NCI-H146 (cell line): ENCODE results near the gene RSRC1.
"Not testable (repeated sequence)": the region's sequence is repeated elsewhere in the genome, so short reads cannot be mapped to it uniquely, and the experiment has no call there.

Experiments
- DNase-seq: peaks from one replicate; lab custom pipeline; 2025; lab: John Stamatoyannopoulos, UW

RSRC1 gene

DNA sequence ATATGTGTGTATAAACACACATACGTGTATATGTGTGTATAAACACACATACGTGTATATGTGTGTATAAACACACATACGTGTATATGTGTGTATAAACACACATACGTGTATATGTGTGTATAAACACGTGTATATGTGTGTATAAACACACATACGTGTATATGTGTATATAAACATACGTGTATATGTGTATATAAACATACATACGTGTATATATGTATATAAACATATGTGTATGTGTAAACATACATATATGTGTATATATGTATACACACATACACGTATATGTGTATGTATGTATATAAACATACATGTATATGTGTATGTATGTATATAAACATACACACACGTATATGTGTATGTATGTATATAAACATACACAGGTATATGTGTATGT, 119.1 kb downstream of the RSRC1 start:
- not testable (repeated sequence) for DNase-seq

DNA sequence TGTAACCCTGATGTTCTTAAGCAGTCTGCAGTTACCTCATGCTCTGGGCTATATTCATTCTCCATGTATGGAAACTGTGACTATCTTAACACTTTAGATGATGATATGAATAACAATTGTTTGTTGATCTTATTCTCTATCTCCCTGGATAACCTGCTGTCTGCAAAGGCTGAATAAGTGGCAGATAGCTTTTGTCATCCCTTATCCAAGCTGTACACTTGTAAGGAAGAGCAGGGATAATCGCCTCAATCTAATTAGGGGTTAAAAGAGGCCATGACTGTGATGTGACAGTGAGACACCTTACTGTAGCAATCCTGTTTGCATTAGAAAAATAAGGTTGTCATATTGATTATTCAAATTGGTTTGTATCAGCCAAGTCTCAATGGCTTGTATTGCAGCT, 123.9 kb downstream of the RSRC1 start:
- peak; percentile 36 for DNase-seq

DNA sequence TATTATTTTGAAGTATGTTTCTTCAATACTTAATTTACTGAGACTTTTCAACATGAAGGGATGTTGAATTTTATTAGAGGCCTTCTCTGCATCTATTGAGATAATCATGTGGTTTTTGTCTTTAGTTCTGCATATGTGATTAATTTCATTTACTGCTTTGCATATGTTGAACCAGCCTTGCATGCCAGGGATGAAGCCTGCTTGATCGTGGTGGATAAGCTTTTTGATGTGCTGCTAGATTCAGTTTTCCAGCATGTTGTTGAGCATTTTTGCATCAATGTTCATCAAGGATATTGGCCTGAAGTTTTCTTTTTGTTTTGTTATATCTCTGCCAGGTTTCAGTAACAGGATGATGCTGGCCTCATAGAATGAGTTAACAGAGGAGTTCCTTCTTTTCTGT, 134.4 kb downstream of the RSRC1 start:
- DNase-seq = no peak

DNA sequence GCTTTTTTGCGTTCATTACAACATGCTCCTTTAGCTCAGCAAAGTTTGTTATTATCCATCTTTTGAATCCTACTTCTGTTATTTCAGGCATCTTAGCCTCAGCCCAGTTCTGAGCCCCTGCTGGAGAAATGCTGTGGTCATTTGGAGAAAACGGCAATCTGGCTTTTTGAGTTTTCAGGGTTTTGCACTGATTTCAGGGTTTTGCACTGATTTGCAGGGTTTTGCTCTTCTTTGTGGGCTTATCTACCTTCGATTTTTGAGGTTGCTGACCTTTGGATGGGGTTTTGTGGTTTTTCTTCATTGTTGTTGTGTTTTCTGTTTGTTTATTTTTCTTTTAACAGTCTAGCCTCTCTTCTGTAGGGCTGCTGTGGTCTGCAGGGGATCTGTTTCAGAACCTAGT, 137.4 kb downstream of the RSRC1 start:
- DNase-seq = no peak

DNA sequence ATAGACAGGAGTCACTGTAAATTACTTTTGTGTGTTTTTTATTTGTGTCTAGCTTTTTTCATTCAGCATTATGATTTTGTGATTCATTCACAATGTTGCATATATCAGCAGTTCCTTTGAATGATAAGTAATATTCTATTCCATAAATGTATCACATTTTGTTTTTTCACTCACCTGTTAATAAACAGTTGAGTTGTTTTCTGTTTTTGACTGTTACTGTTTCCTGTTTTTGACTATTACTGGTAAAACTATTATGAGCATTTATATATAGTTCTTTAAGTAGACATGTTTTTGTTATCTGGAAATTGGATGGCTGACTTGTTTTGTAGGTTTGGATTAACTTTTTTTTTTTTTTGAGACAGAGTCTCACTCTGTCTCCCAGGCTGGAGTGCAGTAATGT, 138.4 kb downstream of the RSRC1 start:
- no peak for DNase-seq

DNA sequence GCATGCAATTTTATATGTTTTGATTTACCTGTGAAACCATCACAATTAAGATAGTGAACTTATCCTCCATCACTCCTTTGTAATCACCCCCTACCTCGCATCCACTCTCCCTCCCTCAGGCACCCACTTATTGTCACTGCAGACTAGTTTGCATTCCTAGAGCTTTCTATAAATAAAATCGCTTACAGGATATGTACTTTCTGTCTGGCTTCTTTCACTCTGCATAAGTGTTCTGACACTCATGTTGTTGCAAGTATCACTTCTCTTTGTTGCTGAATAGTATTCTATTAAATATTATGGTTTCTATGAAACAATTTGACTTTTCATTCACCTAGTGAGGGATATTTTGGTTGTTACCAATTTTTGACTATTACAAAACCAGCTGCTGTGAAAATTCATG, 139.3 kb downstream of the RSRC1 start:
- no peak for DNase-seq

DNA sequence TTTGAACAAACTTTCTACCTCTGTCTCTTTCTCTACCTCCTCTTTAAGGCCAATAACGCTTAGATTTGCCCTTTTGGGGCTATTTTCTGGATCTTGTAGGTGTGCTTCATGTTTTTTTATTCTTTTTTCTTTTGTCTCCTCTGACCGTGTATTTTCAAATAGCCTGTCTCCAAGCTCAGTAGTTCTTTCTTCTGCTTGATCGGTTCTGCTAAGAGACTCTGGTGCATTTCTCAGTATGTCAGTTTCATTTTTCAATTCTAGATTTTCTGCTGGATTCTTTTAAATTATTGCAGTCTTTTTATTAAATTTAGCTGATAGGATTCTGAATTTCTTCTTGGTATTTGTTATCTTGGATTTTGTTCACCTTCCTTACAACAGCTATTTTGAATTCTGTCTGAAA, 148.7 kb downstream of the RSRC1 start:
- DNase-seq = no peak

DNA sequence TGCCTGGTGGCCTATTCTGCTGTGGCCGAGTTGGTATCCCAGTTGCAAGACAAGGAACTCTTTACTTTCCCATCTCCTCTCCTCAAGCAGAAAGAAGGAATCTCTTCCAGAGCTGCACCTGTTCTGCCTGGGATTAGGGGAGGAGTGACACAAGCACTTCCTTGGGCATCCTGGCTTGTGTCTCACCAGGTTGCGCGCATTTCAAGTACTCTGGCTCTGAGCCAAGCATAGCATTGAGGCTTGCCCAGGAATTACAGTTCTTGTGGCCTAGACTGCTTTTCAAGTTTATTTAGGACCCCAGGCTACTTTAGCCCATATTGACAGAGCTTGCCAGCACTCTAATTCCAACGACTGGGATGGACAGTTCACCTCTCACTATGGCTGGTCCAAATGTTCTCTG, 150.5 kb downstream of the RSRC1 start:
- no peak for DNase-seq

DNA sequence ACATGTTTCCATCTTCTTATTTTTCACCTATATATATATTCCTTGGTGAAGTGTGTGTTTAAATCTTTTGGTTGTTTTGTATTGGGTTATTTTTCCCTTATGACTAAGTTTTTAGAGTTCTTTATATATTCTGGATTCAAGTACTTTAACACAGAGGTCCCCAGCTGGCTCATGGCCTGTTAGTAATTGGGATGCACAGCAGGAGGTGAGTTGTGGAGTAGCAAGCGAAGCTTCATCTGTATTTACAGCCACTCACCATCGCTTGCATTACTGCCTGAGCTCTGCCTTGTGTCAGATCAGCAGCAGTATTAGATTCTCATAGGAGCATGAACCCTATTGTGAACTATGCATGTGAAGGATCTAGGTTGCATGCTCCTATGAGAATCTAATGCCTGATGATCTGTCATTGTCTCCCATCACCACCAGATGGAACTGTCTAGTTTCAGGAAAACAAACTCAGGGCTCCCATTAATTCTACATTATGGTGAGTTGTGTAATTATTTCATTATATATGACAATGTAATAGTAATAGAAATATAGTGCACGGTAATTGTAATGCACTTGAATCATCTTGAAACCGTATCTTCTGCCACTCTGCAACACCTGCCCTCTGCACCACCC, 151.6 kb downstream of the RSRC1 start:
- peak; percentile 12 for DNase-seq

DNA sequence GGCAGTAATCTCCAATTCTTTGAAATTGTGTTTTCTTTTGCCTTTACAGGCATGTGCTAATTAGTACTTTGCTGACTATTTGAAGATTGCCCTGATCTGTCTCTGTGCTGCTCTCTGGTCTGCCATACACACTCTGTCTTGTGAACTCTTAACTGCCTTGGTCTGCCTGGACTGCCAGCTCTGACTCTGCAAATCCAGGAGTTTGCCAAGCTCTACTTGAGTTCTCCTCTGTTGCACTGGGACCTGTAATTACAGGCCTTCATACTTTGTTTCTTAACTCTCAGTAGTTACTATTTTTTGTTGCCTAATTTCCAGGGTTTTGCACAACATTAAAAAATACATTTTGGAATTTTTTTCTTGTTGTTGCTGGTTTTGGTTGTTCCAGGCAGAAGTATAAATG, 155.0 kb downstream of the RSRC1 start:
- no peak for DNase-seq

DNA sequence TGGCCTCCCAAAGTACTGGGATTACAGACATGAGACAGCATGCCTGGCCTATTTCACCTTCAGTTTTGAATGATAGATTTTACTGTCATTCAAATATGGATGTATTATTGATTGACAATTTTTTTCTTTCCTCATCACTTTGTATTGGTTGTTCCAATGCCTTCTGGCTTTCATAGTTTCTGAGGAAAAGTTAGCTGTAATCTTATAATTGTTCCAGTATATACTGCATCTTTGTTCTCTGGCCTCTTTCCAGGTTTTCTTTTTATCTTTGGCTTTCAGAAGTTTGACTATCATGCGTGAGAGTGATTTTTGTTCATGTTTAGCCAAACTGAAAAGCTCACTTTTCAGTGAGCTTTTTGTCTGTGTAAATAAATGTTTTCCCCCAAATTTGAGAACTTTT, 157.1 kb downstream of the RSRC1 start:
- no peak for DNase-seq

DNA sequence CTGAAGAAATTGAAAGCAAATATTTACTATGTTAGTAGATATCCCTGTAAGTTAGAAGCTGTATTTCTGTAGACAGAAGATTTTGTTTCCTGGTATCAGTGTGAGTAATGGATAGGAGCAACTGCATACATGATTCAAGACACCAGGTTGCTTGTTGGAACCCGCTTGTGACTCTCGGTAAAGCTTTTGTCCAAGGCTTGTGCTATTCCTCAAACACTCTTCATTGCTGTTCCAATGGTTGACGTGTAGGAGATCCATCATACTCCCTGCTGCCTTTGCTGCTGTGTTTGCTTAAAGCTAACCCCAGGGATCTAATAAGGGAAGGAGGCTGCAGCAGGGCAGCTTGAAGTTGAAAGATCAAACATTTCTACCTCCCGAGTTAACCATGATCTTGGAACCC, 160.1 kb downstream of the RSRC1 start:
- DNase-seq = no peak

DNA sequence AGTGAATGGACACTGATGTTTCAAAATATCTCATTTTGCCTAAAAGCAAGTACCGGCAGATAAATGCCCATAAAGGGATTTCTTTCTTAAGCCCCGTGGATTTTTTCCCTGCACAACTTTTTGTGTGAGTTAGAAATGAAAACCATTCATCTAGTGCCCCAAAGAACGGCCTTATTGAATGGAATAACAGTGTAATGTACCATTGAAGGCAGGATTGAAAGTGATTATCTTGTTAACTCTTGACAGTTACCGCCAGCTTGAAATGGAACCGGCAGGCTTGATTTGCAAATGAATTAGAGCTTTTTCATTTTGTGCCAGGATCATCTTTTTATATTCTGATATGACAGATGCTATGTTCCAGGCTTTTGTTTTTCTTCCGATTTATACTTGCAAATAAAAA, 162.2 kb downstream of the RSRC1 start:
- no peak for DNase-seq

DNA sequence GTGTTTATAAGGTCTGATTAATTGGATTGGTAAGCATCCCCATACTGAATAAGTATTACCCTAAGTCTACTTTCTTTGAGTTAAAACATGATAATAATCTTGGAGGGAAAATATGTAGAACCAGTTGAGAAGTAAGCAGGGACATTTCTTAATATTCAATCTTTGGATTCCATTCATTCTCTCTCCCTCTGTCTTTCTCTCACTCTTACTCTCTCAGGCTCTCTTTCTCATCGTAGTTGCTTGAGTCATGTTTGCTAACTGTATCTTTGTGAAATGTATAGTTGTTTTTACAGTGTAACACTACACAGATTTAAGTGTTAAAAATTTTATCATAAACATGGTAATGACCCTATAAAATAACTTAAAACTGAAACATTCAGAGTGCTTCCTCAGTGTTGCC, 163.8 kb downstream of the RSRC1 start:
- no peak for DNase-seq

DNA sequence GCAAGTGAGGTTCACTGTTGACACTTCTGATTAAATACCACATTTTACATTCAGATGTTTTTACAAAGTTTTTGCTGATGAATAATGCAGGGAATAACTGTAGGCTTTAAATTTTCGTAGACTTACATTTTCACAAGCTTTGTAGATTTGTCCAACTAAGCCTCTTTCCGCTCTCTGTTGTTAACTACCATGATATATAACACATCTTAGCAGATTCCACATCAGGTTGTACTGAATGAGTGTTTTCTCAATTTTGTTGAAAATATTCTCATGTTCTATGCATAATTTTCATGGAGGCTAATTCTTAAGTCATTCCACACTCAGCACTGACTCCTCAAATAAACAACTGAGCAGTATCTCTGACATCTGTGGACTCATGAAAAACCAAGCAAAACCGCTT, 168.3 kb downstream of the RSRC1 start:
- no peak for DNase-seq

DNA sequence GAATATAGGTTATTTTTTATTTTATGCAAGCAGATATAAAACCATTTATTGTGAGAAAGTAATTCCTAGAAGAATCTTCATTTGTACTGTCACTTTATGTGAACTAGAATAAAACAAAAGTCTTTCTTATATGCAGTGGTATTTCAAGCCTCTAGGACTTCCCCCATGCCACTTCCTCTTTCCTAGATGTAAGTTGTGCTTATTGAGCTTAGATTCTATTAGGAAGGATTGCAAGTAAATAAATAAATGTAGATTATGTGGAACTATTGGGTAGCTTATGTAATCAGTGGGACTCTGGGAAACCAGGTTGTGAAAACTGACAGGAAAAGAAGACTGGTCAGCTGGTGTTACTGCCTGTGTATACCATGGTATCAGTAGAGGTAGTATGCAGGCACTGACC, 169.7 kb downstream of the RSRC1 start:
- DNase-seq = no peak

DNA sequence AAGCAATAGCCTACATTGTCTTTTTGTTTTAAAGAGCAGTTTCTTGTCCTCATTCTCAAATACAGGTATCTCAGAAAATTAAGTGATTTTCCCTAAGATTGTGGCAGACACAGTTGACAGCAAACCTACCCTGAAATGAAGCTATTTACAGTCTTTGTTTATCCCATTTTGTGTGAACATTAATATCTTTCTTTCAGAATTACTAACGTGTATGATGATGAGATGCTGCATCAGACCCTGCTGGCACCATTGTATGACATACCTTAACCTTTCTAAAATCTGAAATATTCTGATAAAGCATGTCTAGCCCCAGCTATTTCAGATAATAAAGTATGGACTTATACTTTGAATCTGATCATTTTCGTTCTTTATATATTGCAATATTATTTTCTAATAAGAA, 185.9 kb downstream of the RSRC1 start:
- DNase-seq = no peak

DNA sequence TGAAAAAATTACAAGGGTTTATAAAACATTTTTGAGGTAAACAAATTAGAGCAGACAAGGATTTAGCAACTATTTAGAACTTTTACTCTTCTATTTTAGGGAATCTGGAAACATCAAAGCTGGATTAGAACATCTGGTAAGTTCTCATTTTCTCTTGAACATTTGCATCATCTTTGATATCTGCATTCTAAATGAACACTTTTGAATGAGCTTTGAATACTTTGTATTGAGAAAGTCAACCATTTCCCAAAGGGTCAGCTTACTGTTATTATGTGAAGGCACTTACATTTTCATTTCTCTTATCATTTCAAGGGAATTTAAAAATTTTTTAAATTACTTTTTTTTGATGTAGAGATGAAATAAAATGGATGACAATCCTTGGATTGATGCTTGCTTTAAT, 188.1 kb downstream of the RSRC1 start:
- DNase-seq = no peak

DNA sequence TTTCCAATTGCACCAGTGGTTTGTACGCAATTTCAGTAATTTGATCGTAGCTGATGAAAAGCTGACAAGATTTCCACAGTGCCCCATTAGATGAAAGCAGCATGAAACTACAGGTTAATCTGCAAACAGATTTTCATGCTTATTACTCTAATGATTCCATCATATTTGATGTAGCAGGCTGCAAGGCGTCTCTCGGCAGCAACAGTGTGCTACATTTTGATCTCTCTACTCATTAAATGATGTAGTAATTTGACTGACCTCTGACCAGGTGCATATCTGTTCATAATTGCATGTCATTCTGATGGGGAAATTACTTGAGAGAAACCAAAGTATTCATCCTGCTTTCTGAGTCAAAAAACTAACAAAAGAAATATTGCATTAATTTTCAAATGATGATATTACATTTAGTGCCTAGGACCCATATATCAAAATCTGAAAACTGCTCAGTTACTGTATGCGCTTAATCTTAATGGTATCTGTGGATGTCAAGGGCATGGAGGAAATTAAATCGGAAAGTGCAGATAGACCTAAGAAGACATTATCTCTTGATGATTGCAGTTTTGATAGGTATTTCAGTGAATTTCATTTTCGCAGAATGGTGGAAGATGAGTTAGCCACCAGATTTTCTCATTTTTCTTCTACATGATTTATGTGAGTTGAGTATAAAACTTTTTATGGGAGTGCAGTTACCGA, 198.5 kb downstream of the RSRC1 start:
- no peak for DNase-seq

DNA sequence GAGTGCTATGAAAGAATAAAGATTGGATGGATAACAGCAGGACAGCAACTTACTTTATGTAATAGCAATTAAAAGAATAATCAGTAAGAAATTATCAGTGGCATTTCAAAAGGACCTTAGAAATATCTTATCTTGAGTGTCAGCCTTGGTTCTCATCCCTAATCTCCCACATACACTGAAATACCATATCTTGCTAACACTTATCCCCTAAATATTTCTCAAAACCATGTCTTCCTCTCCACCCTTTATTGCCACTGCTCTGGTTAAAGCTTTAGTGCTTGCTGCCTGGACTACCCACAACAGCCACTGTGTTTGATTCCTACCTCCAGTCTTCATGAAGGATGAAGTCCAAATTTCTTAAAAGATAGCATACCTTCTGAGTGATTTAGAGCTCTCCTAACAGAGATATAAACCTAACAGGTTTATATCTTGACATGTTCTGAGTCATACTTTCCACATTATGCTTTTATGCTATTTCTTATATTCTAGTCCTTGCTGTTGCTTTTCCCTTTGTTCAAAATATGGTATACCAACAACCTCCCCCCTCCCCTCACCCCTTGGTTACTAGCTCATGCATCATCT, 202.8 kb downstream of the RSRC1 start:
- no peak for DNase-seq

DNA sequence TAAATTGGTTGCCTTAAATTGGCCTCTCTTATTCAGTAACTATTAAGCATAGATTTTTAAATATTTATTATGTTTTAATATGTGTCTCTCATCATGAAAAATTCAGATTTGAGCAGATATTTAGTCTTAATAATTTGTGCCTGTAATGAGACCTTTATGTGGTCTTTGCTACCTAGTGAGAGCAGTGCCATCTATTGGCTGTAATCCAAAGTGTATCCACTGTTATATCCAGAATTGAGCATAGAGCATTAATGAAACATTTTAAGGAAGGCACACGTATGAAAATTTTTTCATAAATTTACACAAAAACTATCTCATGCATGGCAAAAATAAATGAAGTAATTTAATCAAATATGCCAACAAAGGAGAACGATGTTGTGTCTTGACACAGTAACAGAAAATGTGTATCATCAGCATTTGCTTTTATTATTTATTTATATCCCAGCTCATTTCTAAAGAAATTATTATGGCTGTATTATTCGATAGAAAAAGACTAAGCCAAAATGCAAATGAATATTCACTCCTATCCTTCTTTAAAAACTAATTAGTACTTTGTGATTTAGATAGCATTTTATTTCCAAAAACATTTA, 203.5 kb downstream of the RSRC1 start:
- peak; percentile 54 for DNase-seq

DNA sequence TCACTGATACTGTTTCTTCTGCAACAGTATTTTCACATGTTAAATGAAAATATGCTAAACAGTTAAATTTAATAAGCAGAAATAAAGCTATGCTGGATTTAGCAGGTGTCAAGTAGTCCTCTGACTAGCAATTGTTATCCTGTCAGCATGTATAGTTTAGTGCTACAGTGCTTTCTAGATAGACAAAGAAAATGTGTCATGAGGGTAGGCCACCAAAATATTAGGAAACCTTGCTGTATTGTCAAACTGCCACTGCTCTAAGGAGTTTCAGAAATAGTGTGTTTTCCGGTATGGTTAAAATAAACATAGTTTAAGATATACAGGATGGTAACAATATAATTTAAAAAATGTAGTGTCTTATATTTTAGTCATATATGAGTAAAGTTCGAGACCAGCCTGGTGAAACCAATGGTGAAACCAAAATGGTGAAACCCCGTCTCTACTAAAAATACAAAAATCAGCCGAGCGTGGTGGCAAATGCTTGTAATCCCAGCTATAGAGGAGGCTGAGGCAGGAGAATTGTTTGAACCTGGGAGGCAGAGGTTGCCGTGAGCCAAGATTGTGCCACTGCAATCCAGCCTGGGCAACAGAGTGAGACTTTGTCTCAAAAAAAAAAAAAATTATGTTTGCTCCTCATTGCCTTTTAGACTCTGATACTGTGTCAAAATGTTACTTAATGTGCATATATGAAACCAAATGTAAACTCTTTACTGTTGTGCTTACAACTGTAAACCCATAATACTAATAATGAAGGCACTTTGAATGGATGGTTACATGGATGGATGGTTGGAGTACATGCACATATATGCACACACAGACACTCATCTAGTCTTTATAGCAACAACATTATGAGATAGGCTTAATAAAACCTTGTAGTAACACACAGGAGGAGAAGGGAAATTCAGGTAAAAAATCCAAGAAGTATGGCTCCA, 204.8 kb downstream of the RSRC1 start:
- DNase-seq = no peak
